Neural progenitor cell (in vitro differentiated cells): Measurements from ENCODE around the gene RAB25. TPM values are rescaled to one million over a fixed set of nuclear protein-coding genes. Genes with fewer than 3 reads are reported as not detected.
A peak's percentile ranks its signal among the peaks of the same experiment; 100 is the strongest.

Experiments
- DNase-seq: peaks from one replicate; pipeline ENCODE4 v3.0.0-alpha.2; 2016; ENCODE audit warnings: low spot score
- H2AFZ ChIP-seq: fragments of 200-600 bp; sonication (generic); replicated peaks from 2 replicates; pipeline ENCODE4 v1.6.1; 2016; ENCODE audit warnings: antibody characterized with exemption
- H3F3A ChIP-seq: fragments of 200-600 bp; sonication (generic); 2 replicates; pipeline ENCODE4 v1.6.1; 2016; ENCODE audit warnings: antibody characterized with exemption, low read depth
- H3K27ac ChIP-seq: fragments of 200-600 bp; sonication (generic); 2 replicates; pipeline ENCODE4 v1.5.1; 2016; ENCODE audit warnings: mild to moderate bottlenecking
- H3K27me3 ChIP-seq: fragments of 200-600 bp; sonication (generic); 2 replicates; pipeline ENCODE4 v1.6.1; 2016; ENCODE audit warnings: mild to moderate bottlenecking, moderate library complexity
- H3K36me3 ChIP-seq: fragments of 200-600 bp; sonication (generic); 2 replicates; pipeline ENCODE4 v1.5.1; 2016
- H3K4me1 ChIP-seq: fragments of 200-600 bp; sonication (generic); 2 replicates; pipeline ENCODE4 v1.6.1; 2016; ENCODE audit warnings: mixed run types
- H3K4me2 ChIP-seq: fragments of 200-600 bp; sonication (generic); 2 replicates; pipeline ENCODE4 v1.6.1; 2016
- H3K4me3 ChIP-seq: fragments of 200-600 bp; sonication (generic); 2 replicates; pipeline ENCODE4 v1.5.1; 2016
- H3K79me2 ChIP-seq: fragments of 200-600 bp; sonication (generic); 2 replicates; pipeline ENCODE4 v1.6.1; 2016; ENCODE audit warnings: low read depth
- H3K9ac ChIP-seq: fragments of 200-600 bp; sonication (generic); 2 replicates; pipeline ENCODE4 v1.6.1; 2016
- H3K9me3 ChIP-seq: fragments of 200-600 bp; sonication (generic); 2 replicates; pipeline ENCODE4 v1.5.1; 2016; ENCODE audit warnings: low read depth
- H4K20me1 ChIP-seq: fragments of 200-600 bp; sonication (generic); 2 replicates; pipeline ENCODE4 v1.6.1; 2016; ENCODE audit warnings: low read depth
- H3K27ac Mint-ChIP-seq: 3 replicates; pipeline ENCODE4 v1.8.0; 2021; ENCODE audit warnings: mixed read lengths
- H3K27me3 Mint-ChIP-seq: 2 replicates; pipeline ENCODE4 v1.8.0; 2022; ENCODE audit warnings: low read depth, mild to moderate bottlenecking, inconsistent platforms, moderate library complexity, mixed read lengths; ENCODE audit not compliant: insufficient read depth
- H3K36me3 Mint-ChIP-seq: 3 replicates; pipeline ENCODE4 v1.8.0; 2021; ENCODE audit warnings: mixed read lengths
- H3K4me1 Mint-ChIP-seq: 3 replicates; pipeline ENCODE4 v1.8.0; 2021; ENCODE audit warnings: mixed read lengths
- H3K4me3 Mint-ChIP-seq: 3 replicates; pipeline ENCODE4 v1.8.0; 2021; ENCODE audit warnings: mild to moderate bottlenecking, moderate library complexity, mixed read lengths
- H3K9me3 Mint-ChIP-seq: 3 replicates; pipeline ENCODE4 v1.8.0; 2020; ENCODE audit warnings: mixed read lengths
- CTCF ChIP-seq: fragments of 200-600 bp; sonication (generic); IDR thresholded peaks from 2 replicates; pipeline ENCODE4 v1.5.1; 2017; ENCODE audit warnings: antibody characterized with exemption, mild to moderate bottlenecking
- EZH2 ChIP-seq: fragments of 200-600 bp; sonication (generic); IDR thresholded peaks from 2 replicates; pipeline ENCODE4 v1.6.1; 2017; ENCODE audit warnings: antibody characterized with exemption, mild to moderate bottlenecking, moderate library complexity
- EZH2phosphoT487 ChIP-seq: fragments of 200-600 bp; sonication (generic); IDR thresholded peaks from 2 replicates; pipeline ENCODE4 v1.6.1; 2017; ENCODE audit warnings: antibody characterized with exemption
- total RNA-seq: library from RNA; depleted of rRNA; stranded (reverse); fragments of >200 nt; gene quantifications from 2 replicates; pipeline ENCODE4 v1.2.3, GENCODE V29; 2015; ENCODE audit warnings: low replicate concordance

Gene RAB25
- total RNA-seq, 1 donor from 2014 or later: 2.4 TPM

GRCh38 chr1:156019946-156020292 is 41.0 kb upstream of the RAB25 start:
- Mint-ChIP-seq H3K27ac (peak overlapping the region; percentile 88), H3K9me3 (no peaks in the 10 kb centered on the region), H3K27me3 (peaks cover 4% of the 10 kb centered on the region), H3K4me3 (peak overlapping the region; percentile 98), H3K4me1 (peaks cover 19% of the 10 kb centered on the region), H3K36me3 (peaks cover 20% of the 10 kb centered on the region)
- H3F3A ChIP-seq: no peaks in the 10 kb centered on the region
- H2AFZ ChIP-seq: no peak overlapping the region
- peaks cover 7% of the 10 kb centered on the region for H4K20me1 ChIP-seq
- H3K9me3 ChIP-seq: no peaks in the 10 kb centered on the region
- peaks cover 5% of the 10 kb centered on the region for H3K4me1 ChIP-seq
- H3K4me3 ChIP-seq: peak overlapping the region; percentile 94
- H3K79me2 ChIP-seq: peaks cover 39% of the 10 kb centered on the region
- H3K9ac ChIP-seq: peak overlapping the region; percentile 80
- H3K27ac ChIP-seq: no peak overlapping the region
- TF ChIP-seq EZH2: no peak
- TF ChIP-seq EZH2phosphoT487: no peak
- no peak for TF ChIP-seq CTCF
- peaks cover 15% of the 10 kb centered on the region for H3K36me3 ChIP-seq
- H3K4me2 ChIP-seq: peak overlapping the region; percentile 96
- DNase-seq: no peak
- H3K27me3 ChIP-seq: peaks cover 31% of the 10 kb centered on the region

DNA sequence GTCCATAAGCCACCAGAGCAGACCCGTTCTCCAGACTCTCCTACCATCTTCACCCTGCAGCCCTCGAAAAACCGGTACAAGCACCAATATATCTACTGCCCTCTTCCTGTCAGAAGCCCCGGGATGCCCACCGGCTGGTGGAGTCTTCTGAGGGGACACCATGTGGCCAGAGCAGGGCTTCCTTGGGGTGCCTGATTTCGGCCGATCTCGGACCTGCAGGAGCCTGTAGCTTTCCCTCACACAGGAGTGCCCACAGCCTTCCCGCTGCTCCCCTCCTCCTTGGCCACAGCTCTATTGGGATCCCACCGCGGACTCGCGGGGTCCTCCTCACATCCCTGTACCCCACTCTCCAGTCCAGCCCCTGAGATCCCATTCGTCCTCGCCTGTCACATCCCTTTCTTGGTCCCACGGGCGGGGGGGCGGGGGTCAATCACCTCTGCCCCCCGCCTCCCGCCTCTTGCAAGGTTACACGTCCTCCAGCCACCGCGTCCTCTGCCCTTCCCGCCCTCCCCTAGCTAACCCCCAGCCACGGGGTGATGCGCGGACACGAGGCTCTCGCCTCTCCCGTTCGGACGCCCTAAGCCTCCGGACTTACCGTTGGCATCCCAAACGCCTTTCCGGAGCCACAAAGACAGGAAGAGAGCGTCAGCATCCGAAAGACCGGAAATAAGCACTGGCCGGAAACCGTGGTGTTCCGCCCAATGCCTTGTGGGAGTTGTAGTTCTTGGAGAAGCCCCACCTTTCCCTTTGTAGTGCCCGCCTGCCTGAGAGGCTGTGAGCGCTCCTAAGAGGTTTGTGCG is 40.5 kb upstream of the RAB25 start, which contains the start of gene SSR2:
Gene SSR2 (minus strand): TSS at position 659 of the 800 bp plus-strand sequence. CDS start 784 bp downstream, outside the sequence.
- no peaks in the 10 kb centered on the region for H3K9me3 Mint-ChIP-seq
- Histone ChIP-seq H3K9me3 (no peaks in the 10 kb centered on the region), H3K4me1 (peaks cover 5% of the 10 kb centered on the region), H3K9ac (peak within 1 kb of the TSS; percentile 80), H4K20me1 (peaks cover 7% of the 10 kb centered on the region), H3K27ac (no peak within 1 kb of the TSS), H3F3A (no peaks in the 10 kb centered on the region), H3K79me2 (peaks cover 39% of the 10 kb centered on the region), H3K27me3 (peaks cover 31% of the 10 kb centered on the region), H3K4me3 (peak within 1 kb of the TSS; percentile 94), H2AFZ (peak within 1 kb of the TSS; percentile 79), H3K36me3 (peaks cover 13% of the 10 kb centered on the region), H3K4me2 (peak within 1 kb of the TSS; percentile 96)
- peaks cover 4% of the 10 kb centered on the region for H3K27me3 Mint-ChIP-seq
- TF ChIP-seq EZH2phosphoT487: no peak
- TF ChIP-seq EZH2: no peak
- TF ChIP-seq CTCF: no peak
- peak within 1 kb of the TSS; percentile 98 for H3K4me3 Mint-ChIP-seq
- peak; percentile 97 for DNase-seq
- peak within 1 kb of the TSS; percentile 97 for H3K27ac Mint-ChIP-seq
- peaks cover 20% of the 10 kb centered on the region for H3K36me3 Mint-ChIP-seq
- H3K4me1 Mint-ChIP-seq: peaks cover 19% of the 10 kb centered on the region

- no peaks in the 10 kb centered on the region for H3K9me3 Mint-ChIP-seq
- Histone ChIP-seq H3K4me1 (peaks cover 6% of the 10 kb centered on the region), H3K27ac (no peak overlapping the region), H3K4me2 (peak overlapping the region; percentile 96), H3F3A (peaks cover 1% of the 10 kb centered on the region), H2AFZ (peak overlapping the region; percentile 79), H3K4me3 (peak overlapping the region; percentile 94), H4K20me1 (peaks cover 7% of the 10 kb centered on the region), H3K9me3 (no peaks in the 10 kb centered on the region), H3K9ac (no peak overlapping the region), H3K79me2 (peaks cover 39% of the 10 kb centered on the region), H3K27me3 (peaks cover 31% of the 10 kb centered on the region), H3K36me3 (peaks cover 13% of the 10 kb centered on the region)
- no peak for TF ChIP-seq EZH2
- TF ChIP-seq EZH2phosphoT487: no peak
- no peak for TF ChIP-seq CTCF
- peaks cover 23% of the 10 kb centered on the region for H3K4me1 Mint-ChIP-seq
- H3K27ac Mint-ChIP-seq: no peak overlapping the region
- no peak for DNase-seq
- H3K4me3 Mint-ChIP-seq: peak overlapping the region; percentile 98
- H3K36me3 Mint-ChIP-seq: peaks cover 20% of the 10 kb centered on the region
- peaks cover 4% of the 10 kb centered on the region for H3K27me3 Mint-ChIP-seq
Measured at GRCh38 chr1:156021093-156021428, 39.9 kb upstream of the RAB25 start.
